HEK293 (cell line): ENCODE measurements around the gene PCDH1.

Experiments
- CTCF ChIA-PET: fragments of 350-600 bp; formaldehyde crosslinking; extraction: SDS; loops from one replicate; lab custom pipeline; 2021; ENCODE audit warnings: antibody characterized with exemption; lab: Yijun Ruan, JAX
- POLR2A ChIA-PET: fragments of 300-600 bp; formaldehyde crosslinking; extraction: SDS; loops from one replicate; lab custom pipeline; 2020; ENCODE audit warnings: antibody characterized with exemption, inconsistent platforms; lab: Yijun Ruan, JAX
- H3K27ac ChIP-seq: fragments of 200-500 bp; sonication (Bioruptor generic); 2 replicates; pipeline ENCODE4 v1.5.1; 2014; ENCODE audit warnings: low read depth, low read length, control low read depth, inconsistent platforms; ENCODE audit errors: extremely low read depth
- H3K36me3 ChIP-seq, 2 experiments: fragments of 200-500 bp in 1 of 2; sonication (Bioruptor generic) in 1 of 2; 1 replicate in 1 of 2; 2 replicates in 1 of 2; pipeline ENCODE4 v1.5.1; 2014 to 2017; ENCODE audit warnings: inconsistent platforms in 2 of 2, low read length in 2 of 2; ENCODE audit not compliant: control insufficient read depth in 2 of 2, insufficient read depth in 1 of 2
- H3K4me1 ChIP-seq: fragments of 200-500 bp; sonication (Bioruptor generic); 2 replicates; pipeline ENCODE4 v1.5.1; 2014; ENCODE audit warnings: mild to moderate bottlenecking, low read length, inconsistent platforms; ENCODE audit not compliant: control insufficient read depth, insufficient read depth
- H3K4me3 ChIP-seq: 2 replicates; pipeline ENCODE4 v1.5.1; 2011; ENCODE audit warnings: low read depth, mild to moderate bottlenecking, control low read depth, low read length, moderate library complexity
- H3K9me3 ChIP-seq: fragments of 200-500 bp; sonication (Bioruptor generic); 2 replicates; pipeline ENCODE4 v1.5.1; 2014; ENCODE audit warnings: low read depth, low read length, inconsistent platforms; ENCODE audit not compliant: control insufficient read depth, insufficient read depth
- HOXA7 ChIP-seq: sonication (generic); formaldehyde crosslinking; IDR thresholded peaks from 2 replicates; pipeline ENCODE4 v1.8.1; 2022; ENCODE audit warnings: missing genetic modification reagents, borderline replicate concordance
- KLF1 ChIP-seq: fragments of 450-650 bp; formaldehyde crosslinking; IDR thresholded peaks from 2 replicates; pipeline ENCODE4 v1.5.1; 2016; ENCODE audit warnings: missing biosample characterization, missing genetic modification characterization
- PRDM6 ChIP-seq: fragments of 450-650 bp; formaldehyde crosslinking; IDR thresholded peaks from 2 replicates; pipeline ENCODE4 v1.5.1; 2017; ENCODE audit warnings: missing biosample characterization, missing genetic modification characterization
- ZBTB48 ChIP-seq: fragments of 450-650 bp; formaldehyde crosslinking; IDR thresholded peaks from 2 replicates; pipeline ENCODE4 v1.5.1; 2016; ENCODE audit warnings: missing biosample characterization, missing genetic modification characterization
- ZFHX2 ChIP-seq: fragments of 450-650 bp; formaldehyde crosslinking; conservative IDR thresholded peaks from 2 replicates; pipeline ENCODE4 v1.5.1; 2016; ENCODE audit warnings: missing biosample characterization, missing genetic modification characterization
- ZNF10 ChIP-seq: fragments of 450-650 bp; formaldehyde crosslinking; IDR thresholded peaks from 2 replicates; pipeline ENCODE4 v1.5.1; 2017; ENCODE audit warnings: missing biosample characterization, missing genetic modification characterization
- ZNF175 ChIP-seq: fragments of 450-650 bp; formaldehyde crosslinking; IDR thresholded peaks from 2 replicates; pipeline ENCODE4 v1.5.1; 2016; ENCODE audit warnings: missing biosample characterization, missing genetic modification characterization
- ZNF324 ChIP-seq: fragments of 450-650 bp; formaldehyde crosslinking; IDR thresholded peaks from 2 replicates; pipeline ENCODE4 v1.5.1; 2016; ENCODE audit warnings: missing biosample characterization, missing genetic modification characterization
- ZNF391 ChIP-seq: fragments of 450-650 bp; formaldehyde crosslinking; IDR thresholded peaks from 2 replicates; pipeline ENCODE4 v1.5.1; 2016; ENCODE audit warnings: low read depth, missing biosample characterization, missing genetic modification characterization, borderline replicate concordance
- ZNF404 ChIP-seq: fragments of 450-650 bp; formaldehyde crosslinking; IDR thresholded peaks from 2 replicates; pipeline ENCODE4 v1.5.1; 2017; ENCODE audit warnings: missing biosample characterization, missing genetic modification characterization
- ZNF544 ChIP-seq: fragments of 450-650 bp; formaldehyde crosslinking; IDR thresholded peaks from 2 replicates; pipeline ENCODE4 v1.5.0; 2017; ENCODE audit warnings: missing biosample characterization, missing genetic modification characterization
- ZNF555 ChIP-seq: fragments of 450-650 bp; formaldehyde crosslinking; conservative IDR thresholded peaks from 2 replicates; pipeline ENCODE4 v1.5.1; 2017; ENCODE audit warnings: missing biosample characterization, mild to moderate bottlenecking, missing genetic modification characterization, inconsistent platforms
- ZNF558 ChIP-seq: fragments of 450-650 bp; formaldehyde crosslinking; IDR thresholded peaks from 2 replicates; pipeline ENCODE4 v1.5.1; 2016; ENCODE audit warnings: missing biosample characterization, missing genetic modification characterization
- ZNF623 ChIP-seq: fragments of 450-650 bp; formaldehyde crosslinking; IDR thresholded peaks from 2 replicates; pipeline ENCODE4 v1.5.1; 2016; ENCODE audit warnings: missing biosample characterization, missing genetic modification characterization
- ZNF629 ChIP-seq: fragments of 450-650 bp; formaldehyde crosslinking; IDR thresholded peaks from 2 replicates; pipeline ENCODE4 v1.5.1; 2017; ENCODE audit warnings: missing biosample characterization, missing genetic modification characterization
- ZNF658 ChIP-seq: fragments of 450-650 bp; formaldehyde crosslinking; IDR thresholded peaks from 2 replicates; pipeline ENCODE4; 2016; ENCODE audit warnings: missing biosample characterization, missing genetic modification characterization
- ZNF660 ChIP-seq: fragments of 450-650 bp; IDR thresholded peaks from 2 replicates; pipeline ENCODE4 v1.5.1; 2018; ENCODE audit warnings: missing biosample characterization, mild to moderate bottlenecking, missing genetic modification characterization
- ZNF692 ChIP-seq: fragments of 450-650 bp; formaldehyde crosslinking; IDR thresholded peaks from 2 replicates; pipeline ENCODE4 v1.5.1; 2016; ENCODE audit warnings: missing biosample characterization, missing genetic modification characterization
- ZNF830 ChIP-seq: fragments of 450-650 bp; IDR thresholded peaks from 2 replicates; pipeline ENCODE4 v1.5.0; 2018; ENCODE audit warnings: missing biosample characterization, missing genetic modification characterization, low read depth, mild to moderate bottlenecking, moderate library complexity
- TF ChIP-seq, protein P1 (sequence below): fragments of 450-650 bp; formaldehyde crosslinking; IDR thresholded peaks from 2 replicates; pipeline ENCODE4 v1.5.1; 2016; ENCODE audit warnings: missing biosample characterization, missing genetic modification characterization

Gene PCDH1

GRCh38 chr5:141835928-141836670 lies 42.1 kb downstream of the PCDH1 start:
- TF ChIP-seq PRDM6: no peak
- TF ChIP-seq ZNF558: no peak
- no peak for TF ChIP-seq ZNF175 (tag by site-specific recombination)
- no peak for TF ChIP-seq ZNF391 (tag by site-specific recombination)
- no peak for TF ChIP-seq ZFHX2 (tag by site-specific recombination)
- no peak for TF ChIP-seq ZBTB48 (tag by site-specific recombination)
- no peak for TF ChIP-seq ZNF692
- TF ChIP-seq ZNF658 (tag by site-specific recombination): no peak
- TF ChIP-seq ZNF629 (tag by site-specific recombination): no peak
- no peak for TF ChIP-seq ZNF623 (tag by site-specific recombination)
- no peak for TF ChIP-seq KLF1 (tag by site-specific recombination)
- no peak for TF ChIP-seq ZNF10 (tag by site-specific recombination)
- no peak for TF ChIP-seq ZNF555 (tag by site-specific recombination)
- no peak for TF ChIP-seq ZNF544
- no peak for TF ChIP-seq ZNF830 (tag by site-specific recombination)
- TF ChIP-seq ZNF660 (tag by site-specific recombination): no peak
- no peak for TF ChIP-seq ZNF404
- TF ChIP-seq HOXA7 (CRISPR knock-in tag): no peak
- Histone ChIP-seq H3K27ac (no peak overlapping the region), H3K9me3 (no peaks in the 10 kb centered on the region), H3K4me3 (no peak overlapping the region), H3K4me1 (no peaks in the 10 kb centered on the region), H3K36me3 (no peaks in the 10 kb centered on the region)
- ChIA-PET POLR2A (no interaction called here), CTCF (interaction anchor here (0.8 to 1.8 kb wide), 3 partner anchors 9 to 43 kb away, joined by 3 to 9 read pairs (median 4); no protein-coding TSS in a partner anchor)

DNA sequence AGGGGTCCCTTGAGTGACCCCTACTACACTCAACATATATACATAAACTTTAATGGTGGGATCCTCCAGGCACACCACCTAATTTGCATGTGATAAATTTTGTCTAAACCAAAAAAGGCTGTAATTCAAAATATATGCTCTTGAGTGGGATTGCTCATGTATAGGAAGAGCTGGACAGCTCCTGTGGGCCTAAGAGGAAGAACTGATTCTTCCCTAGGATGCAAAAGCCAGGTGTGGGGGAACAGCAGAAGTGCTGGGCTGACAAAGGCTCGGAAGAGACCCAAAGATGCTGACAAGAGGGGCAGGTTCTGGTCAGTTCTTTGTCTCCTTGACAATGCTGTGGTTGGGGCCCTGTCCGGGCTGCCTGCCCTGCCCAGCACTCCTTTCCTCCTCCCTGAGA lies 43.9 kb downstream of the PCDH1 start:
- ChIA-PET CTCF (interaction anchor here (0.7 to 1.3 kb wide), 2 partner anchors 23 to 45 kb away, joined by 4 to 7 read pairs; no protein-coding TSS in a partner anchor), POLR2A (interaction anchor here (0.6 to 0.8 kb wide), 2 partner anchors 11 to 15 kb away, joined by 3 to 5 read pairs; no protein-coding TSS in a partner anchor)
- Histone ChIP-seq H3K36me3 (no peaks in the 10 kb centered on the region), H3K9me3 (no peaks in the 10 kb centered on the region), H3K27ac (no peak overlapping the region), H3K4me3 (no peak overlapping the region), H3K4me1 (no peaks in the 10 kb centered on the region)
- TF ChIP-seq ZNF324 (tag by site-specific recombination): no peak
- TF ChIP-seq, protein P1, sequence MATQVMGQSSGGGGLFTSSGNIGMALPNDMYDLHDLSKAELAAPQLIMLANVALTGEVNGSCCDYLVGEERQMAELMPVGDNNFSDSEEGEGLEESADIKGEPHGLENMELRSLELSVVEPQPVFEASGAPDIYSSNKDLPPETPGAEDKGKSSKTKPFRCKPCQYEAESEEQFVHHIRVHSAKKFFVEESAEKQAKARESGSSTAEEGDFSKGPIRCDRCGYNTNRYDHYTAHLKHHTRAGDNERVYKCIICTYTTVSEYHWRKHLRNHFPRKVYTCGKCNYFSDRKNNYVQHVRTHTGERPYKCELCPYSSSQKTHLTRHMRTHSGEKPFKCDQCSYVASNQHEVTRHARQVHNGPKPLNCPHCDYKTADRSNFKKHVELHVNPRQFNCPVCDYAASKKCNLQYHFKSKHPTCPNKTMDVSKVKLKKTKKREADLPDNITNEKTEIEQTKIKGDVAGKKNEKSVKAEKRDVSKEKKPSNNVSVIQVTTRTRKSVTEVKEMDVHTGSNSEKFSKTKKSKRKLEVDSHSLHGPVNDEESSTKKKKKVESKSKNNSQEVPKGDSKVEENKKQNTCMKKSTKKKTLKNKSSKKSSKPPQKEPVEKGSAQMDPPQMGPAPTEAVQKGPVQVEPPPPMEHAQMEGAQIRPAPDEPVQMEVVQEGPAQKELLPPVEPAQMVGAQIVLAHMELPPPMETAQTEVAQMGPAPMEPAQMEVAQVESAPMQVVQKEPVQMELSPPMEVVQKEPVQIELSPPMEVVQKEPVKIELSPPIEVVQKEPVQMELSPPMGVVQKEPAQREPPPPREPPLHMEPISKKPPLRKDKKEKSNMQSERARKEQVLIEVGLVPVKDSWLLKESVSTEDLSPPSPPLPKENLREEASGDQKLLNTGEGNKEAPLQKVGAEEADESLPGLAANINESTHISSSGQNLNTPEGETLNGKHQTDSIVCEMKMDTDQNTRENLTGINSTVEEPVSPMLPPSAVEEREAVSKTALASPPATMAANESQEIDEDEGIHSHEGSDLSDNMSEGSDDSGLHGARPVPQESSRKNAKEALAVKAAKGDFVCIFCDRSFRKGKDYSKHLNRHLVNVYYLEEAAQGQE (tag by site-specific recombination): peak; percentile 86
